Measurements from ENCODE around the gene ROBO1. TPM values are rescaled to one million over a fixed set of nuclear protein-coding genes. Genes with fewer than 3 reads are reported as not detected.

Gene ROBO1
- total RNA-seq, 2 experiments from 2014 or later, result 8.6 to 9.0 TPM

DNA sequence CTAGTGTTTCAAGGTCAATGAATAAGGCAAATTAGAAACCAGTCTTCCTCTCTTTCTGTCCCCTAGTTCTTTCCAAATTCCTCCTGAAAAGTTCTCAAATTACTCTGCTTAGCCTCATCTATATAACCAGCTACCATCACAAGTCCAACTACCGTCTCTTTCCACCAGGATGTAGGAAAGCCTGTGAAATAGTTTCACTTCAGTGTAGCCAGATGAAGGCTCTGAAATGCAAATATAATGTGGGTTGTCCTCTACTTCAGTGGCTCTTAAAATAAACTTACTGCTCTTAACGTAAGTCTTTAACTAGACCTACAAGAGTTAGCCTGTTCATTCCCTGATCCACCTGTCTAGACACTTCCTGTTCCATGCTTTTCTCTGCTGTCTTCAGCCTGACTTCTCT lies 827.7 kb downstream of the ROBO1 start:
- no peak for DNase-seq
- TF ChIP-seq, protein P1, sequence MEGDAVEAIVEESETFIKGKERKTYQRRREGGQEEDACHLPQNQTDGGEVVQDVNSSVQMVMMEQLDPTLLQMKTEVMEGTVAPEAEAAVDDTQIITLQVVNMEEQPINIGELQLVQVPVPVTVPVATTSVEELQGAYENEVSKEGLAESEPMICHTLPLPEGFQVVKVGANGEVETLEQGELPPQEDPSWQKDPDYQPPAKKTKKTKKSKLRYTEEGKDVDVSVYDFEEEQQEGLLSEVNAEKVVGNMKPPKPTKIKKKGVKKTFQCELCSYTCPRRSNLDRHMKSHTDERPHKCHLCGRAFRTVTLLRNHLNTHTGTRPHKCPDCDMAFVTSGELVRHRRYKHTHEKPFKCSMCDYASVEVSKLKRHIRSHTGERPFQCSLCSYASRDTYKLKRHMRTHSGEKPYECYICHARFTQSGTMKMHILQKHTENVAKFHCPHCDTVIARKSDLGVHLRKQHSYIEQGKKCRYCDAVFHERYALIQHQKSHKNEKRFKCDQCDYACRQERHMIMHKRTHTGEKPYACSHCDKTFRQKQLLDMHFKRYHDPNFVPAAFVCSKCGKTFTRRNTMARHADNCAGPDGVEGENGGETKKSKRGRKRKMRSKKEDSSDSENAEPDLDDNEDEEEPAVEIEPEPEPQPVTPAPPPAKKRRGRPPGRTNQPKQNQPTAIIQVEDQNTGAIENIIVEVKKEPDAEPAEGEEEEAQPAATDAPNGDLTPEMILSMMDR (IDR thresholded peaks at IDR 0.05), result no peak
- Mint-ChIP-seq H3K4me1 (ENCODE audit: low read depth) (no peaks in the 10 kb centered on the region), H3K27me3 (no peaks in the 10 kb centered on the region), H3K4me3 (no peak overlapping the region), H3K27ac (no peak overlapping the region), H3K9me3 (peaks cover 7% of the 10 kb centered on the region), H3K36me3 (ENCODE audit: low read depth) (no peaks in the 10 kb centered on the region)
- intact Hi-C loops (cut with micrococcal nuclease), result no loop called here
- CTCF ChIA-PET, result no interaction called here
- POLR2A ChIA-PET, result no interaction called here
- ATAC-seq, result no peak

DNA sequence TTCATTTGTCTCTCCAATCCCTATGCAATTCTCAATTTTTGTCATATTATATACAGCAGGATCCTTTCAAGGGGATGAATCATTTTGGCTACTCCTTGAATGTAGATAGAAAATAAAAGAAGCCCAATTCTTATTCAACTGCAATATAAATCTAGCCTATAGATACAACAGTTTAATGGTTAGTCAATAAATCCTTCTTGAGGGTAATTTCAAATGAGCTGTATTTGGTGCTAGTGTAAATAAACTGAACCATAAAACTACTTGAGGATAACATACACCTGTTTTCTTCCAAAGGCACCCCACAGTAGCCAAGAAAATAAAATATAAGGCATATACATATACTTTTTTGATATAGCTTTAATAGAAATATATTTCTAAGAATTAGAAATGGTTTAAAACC lies 830.3 kb downstream of the ROBO1 start:
- intact Hi-C loops (cut with micrococcal nuclease), result no loop called here
- no peak overlapping the region for H3K4me3 Mint-ChIP-seq
- ChIA-PET POLR2A (no interaction called here), CTCF (no interaction called here)
- H3K36me3 Mint-ChIP-seq (ENCODE audit: low read depth), result no peaks in the 10 kb centered on the region
- peaks cover 7% of the 10 kb centered on the region for H3K9me3 Mint-ChIP-seq
- no peaks in the 10 kb centered on the region for H3K27me3 Mint-ChIP-seq
- DNase-seq (no peak), ATAC-seq (no peak)
- TF ChIP-seq, protein P1 (IDR thresholded peaks at IDR 0.05), result no peak
- no peak overlapping the region for H3K27ac Mint-ChIP-seq
- H3K4me1 Mint-ChIP-seq (ENCODE audit: low read depth), result no peaks in the 10 kb centered on the region

DNA sequence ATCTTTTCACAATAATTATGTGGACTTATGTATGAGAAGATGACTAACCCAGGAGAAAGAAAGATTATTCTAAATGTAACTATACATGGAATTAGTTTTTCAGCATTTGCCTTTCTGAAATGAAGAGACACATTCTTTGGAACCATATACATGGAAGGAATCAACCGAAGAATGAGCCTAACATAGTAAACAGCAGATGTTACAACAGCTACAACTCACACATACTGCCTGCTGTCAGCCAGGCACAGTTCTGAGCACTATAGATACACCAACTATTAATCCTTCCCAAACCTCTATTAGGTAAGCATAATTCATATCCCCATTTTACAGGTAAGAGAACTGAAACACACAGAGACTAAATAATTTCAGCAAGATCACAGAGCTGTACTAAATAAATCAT lies 840.0 kb downstream of the ROBO1 start:
- CTCF ChIA-PET, result no interaction called here
- no peak for ATAC-seq

DNA sequence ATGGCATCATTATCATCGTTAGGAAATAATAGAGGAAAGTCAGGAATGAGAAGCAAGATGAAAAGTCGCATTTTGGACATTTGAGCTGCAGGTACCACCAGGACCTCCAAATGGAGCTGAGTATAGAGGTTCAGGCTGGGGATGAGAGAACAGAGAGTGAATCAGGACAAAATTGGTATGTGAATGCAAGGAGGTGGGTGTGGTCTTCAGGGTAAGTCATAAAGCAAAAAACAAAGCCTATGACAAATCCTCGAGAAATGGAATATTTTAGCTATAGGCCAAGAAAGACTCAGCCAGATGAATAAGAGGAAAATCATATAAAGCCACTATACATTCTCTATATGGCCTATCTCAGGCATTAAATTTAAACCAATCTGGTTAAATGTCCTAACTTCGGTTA lies 841.3 kb downstream of the ROBO1 start:
- H3K4me1 Mint-ChIP-seq (ENCODE audit: low read depth), result no peaks in the 10 kb centered on the region
- intact Hi-C loops (cut with micrococcal nuclease), result no loop called here
- no peak overlapping the region for H3K4me3 Mint-ChIP-seq
- DNase-seq, result no peak
- ChIA-PET POLR2A (no interaction called here), CTCF (no interaction called here)
- no peaks in the 10 kb centered on the region for H3K27me3 Mint-ChIP-seq
- H3K27ac Mint-ChIP-seq, result no peak overlapping the region
- no peak for ATAC-seq
- peaks cover 2% of the 10 kb centered on the region for H3K9me3 Mint-ChIP-seq
- no peaks in the 10 kb centered on the region for H3K36me3 Mint-ChIP-seq (ENCODE audit: low read depth)
- TF ChIP-seq, protein P1 (IDR thresholded peaks at IDR 0.05), result no peak

More for the DNA sequence above, 840.0 kb downstream of the ROBO1 start:
- no peaks in the 10 kb centered on the region for H3K4me1 Mint-ChIP-seq (ENCODE audit: low read depth)
- no peaks in the 10 kb centered on the region for H3K36me3 Mint-ChIP-seq (ENCODE audit: low read depth)
- H3K9me3 Mint-ChIP-seq, result peaks cover 2% of the 10 kb centered on the region
- intact Hi-C loops (cut with micrococcal nuclease), result no loop called here
- DNase-seq, result no peak
- TF ChIP-seq, protein P1 (IDR thresholded peaks at IDR 0.05), result no peak
- no peak overlapping the region for H3K4me3 Mint-ChIP-seq
- no peaks in the 10 kb centered on the region for H3K27me3 Mint-ChIP-seq
- no peak overlapping the region for H3K27ac Mint-ChIP-seq
- POLR2A ChIA-PET, result no interaction called here

DNA sequence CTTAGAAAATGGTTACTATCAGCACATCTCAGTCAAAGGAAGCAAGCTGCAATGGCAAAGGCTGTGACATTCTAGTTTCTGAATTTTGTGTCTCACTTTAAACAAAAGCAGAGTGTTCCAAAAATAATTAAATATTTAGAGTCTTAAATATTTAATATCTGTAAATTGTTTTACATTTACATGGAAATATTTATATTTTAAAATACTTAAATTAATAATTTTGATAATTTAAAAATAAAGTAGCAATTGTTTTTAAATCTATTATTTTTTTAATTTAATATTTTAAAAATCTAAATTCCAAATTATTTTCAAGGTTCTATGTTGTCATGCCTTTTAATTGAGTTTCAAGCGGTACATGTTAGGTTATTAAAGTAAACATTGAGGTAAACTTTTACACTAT lies 843.1 kb downstream of the ROBO1 start:
- TF ChIP-seq, protein P1 (IDR thresholded peaks at IDR 0.05), result no peak
- POLR2A ChIA-PET, result no interaction called here
- DNase-seq (no peak), ATAC-seq (no peak)
- H3K27me3 Mint-ChIP-seq, result no peaks in the 10 kb centered on the region
- H3K4me3 Mint-ChIP-seq, result no peak overlapping the region
- H3K9me3 Mint-ChIP-seq, result peaks cover 2% of the 10 kb centered on the region
- CTCF ChIA-PET, result no interaction called here
- H3K4me1 Mint-ChIP-seq (ENCODE audit: low read depth), result no peaks in the 10 kb centered on the region
- intact Hi-C loops (cut with micrococcal nuclease), result no loop called here
- H3K27ac Mint-ChIP-seq, result no peak overlapping the region
- no peaks in the 10 kb centered on the region for H3K36me3 Mint-ChIP-seq (ENCODE audit: low read depth)

Measured in activated CD8-positive, alpha-beta T cell treated with anti-CD3 and anti-CD28 coated beads for 36 hours (primary cell).